ENCODE data around the gene KNOP1.

GRCh38 chr16:19705146-19705501, 12.9 kb downstream of the KNOP1 start:
- no peak for TF ChIP-seq CTCF (IDR thresholded peaks at IDR 0.05)
- TF ChIP-seq ZFX (IDR thresholded peaks at IDR 0.05; ENCODE audit: borderline replicate concordance) = no peak

Measured in 22Rv1 (cell line).